GM23338 (cell line): ENCODE measurements around the gene AP4E1. TPM values are rescaled to one million over a fixed set of nuclear protein-coding genes. Genes with fewer than 3 reads are reported as not detected.
"Not testable (repeated sequence)": the region's sequence is repeated elsewhere in the genome, so short reads cannot be mapped to it uniquely, and the experiment has no call there.

ENCODE experiments used
- ATAC-seq: fragments of 200-7000 bp; cut with Tn5 transposase; 3 replicates; pipeline ENCODE4 v1.9.1; 2020
- DNase-seq: peaks from one replicate; pipeline ENCODE4 v3.0.0-alpha.2; 2015; ENCODE audit warnings: low spot score
- H2AFZ ChIP-seq: fragments of 200-600 bp; sonication (generic); 2 replicates; pipeline ENCODE4 v1.8.0; 2016; ENCODE audit warnings: antibody characterized with exemption, mild to moderate bottlenecking, moderate library complexity
- H3F3A ChIP-seq: fragments of 200-600 bp; sonication (generic); replicated peaks from 2 replicates; pipeline ENCODE4 v1.8.0; 2017; ENCODE audit warnings: antibody characterized with exemption, mixed run types, low read depth
- H3K27ac ChIP-seq: fragments of 200-600 bp; sonication (generic); 2 replicates; pipeline ENCODE4 v1.6.1; 2016; ENCODE audit warnings: low read depth
- H3K27me3 ChIP-seq: fragments of 200-600 bp; sonication (generic); 2 replicates; pipeline ENCODE4 v1.8.0; 2016; ENCODE audit warnings: mild to moderate bottlenecking, mixed run types, moderate library complexity; ENCODE audit not compliant: insufficient read depth
- H3K36me3 ChIP-seq: fragments of 200-600 bp; sonication (generic); 2 replicates; pipeline ENCODE4 v1.8.0; 2016; ENCODE audit warnings: mild to moderate bottlenecking; ENCODE audit not compliant: insufficient read depth
- H3K4me1 ChIP-seq: fragments of 200-600 bp; sonication (generic); 2 replicates; pipeline ENCODE4 v1.8.0; 2016; ENCODE audit warnings: mild to moderate bottlenecking, moderate library complexity; ENCODE audit not compliant: insufficient read depth
- H3K4me2 ChIP-seq: fragments of 200-600 bp; sonication (generic); 2 replicates; pipeline ENCODE4 v1.7.1; 2017; ENCODE audit warnings: mixed run types
- H3K4me3 ChIP-seq: fragments of 200-600 bp; sonication (generic); 2 replicates; pipeline ENCODE4 v1.6.1; 2016; ENCODE audit warnings: mixed run types
- H3K79me2 ChIP-seq: fragments of 200-600 bp; sonication (generic); replicated peaks from 2 replicates; pipeline ENCODE4 v1.8.0; 2017; ENCODE audit warnings: mild to moderate bottlenecking; ENCODE audit not compliant: insufficient read depth
- H3K9me2 ChIP-seq: fragments of 200-600 bp; sonication (generic); 2 replicates; pipeline ENCODE4 v1.8.0; 2017; ENCODE audit not compliant: insufficient read depth
- H4K20me1 ChIP-seq: fragments of 200-600 bp; sonication (generic); replicated peaks from 2 replicates; pipeline ENCODE4 v1.8.0; 2017; ENCODE audit warnings: mild to moderate bottlenecking; ENCODE audit not compliant: insufficient read depth
- H3K27ac Mint-ChIP-seq: 2 replicates; pipeline ENCODE4 v1.8.0; 2020; ENCODE audit warnings: inconsistent platforms, mild to moderate bottlenecking, moderate library complexity, mixed read lengths
- H3K27me3 Mint-ChIP-seq: 3 replicates; pipeline ENCODE4 v1.8.0; 2022; ENCODE audit warnings: low read depth, mild to moderate bottlenecking, moderate library complexity, mixed read lengths, inconsistent platforms; ENCODE audit not compliant: insufficient read depth, poor library complexity
- H3K36me3 Mint-ChIP-seq: 3 replicates; pipeline ENCODE4 v1.8.0; 2021; ENCODE audit warnings: low read depth, mild to moderate bottlenecking, inconsistent platforms, moderate library complexity, mixed read lengths
- H3K4me1 Mint-ChIP-seq: 3 replicates; pipeline ENCODE4 v1.8.0; 2020; ENCODE audit warnings: mild to moderate bottlenecking, inconsistent platforms, mixed read lengths
- H3K4me3 Mint-ChIP-seq: 3 replicates; pipeline ENCODE4 v1.8.0; 2021; ENCODE audit warnings: moderate library complexity, mild to moderate bottlenecking, inconsistent platforms, mixed read lengths
- H3K9me3 Mint-ChIP-seq: 3 replicates; pipeline ENCODE4 v1.8.0; 2020; ENCODE audit warnings: moderate library complexity, mild to moderate bottlenecking, inconsistent platforms, mixed read lengths
- CREB1 ChIP-seq: fragments of 250-450 bp; sonication (Bioruptor Pico); IDR thresholded peaks from 2 replicates; pipeline ENCODE4 v1.5.0; 2020; ENCODE audit warnings: low read depth, mild to moderate bottlenecking, moderate library complexity
- CTCF ChIP-seq, 2 experiments: fragments of 200-600 bp in 1 of 2; sonication (generic) in 1 of 2; conservative IDR thresholded peaks; 2 replicates each; pipeline versions ENCODE4 v1.5.1 to v1.6.1; 2016 to 2017; ENCODE audit warnings: antibody characterized with exemption in 2 of 2, low read depth in 2 of 2, mild to moderate bottlenecking in 2 of 2, moderate library complexity in 1 of 2
- EZH2 ChIP-seq: fragments of 200-600 bp; sonication (generic); IDR thresholded peaks from one replicate; pipeline ENCODE4 v1.8.0; 2017; ENCODE audit warnings: antibody characterized with exemption, mild to moderate bottlenecking, low read depth; ENCODE audit not compliant: unreplicated experiment
- EZH2phosphoT487 ChIP-seq: fragments of 200-600 bp; sonication (generic); IDR thresholded peaks from one replicate; pipeline ENCODE4 v1.8.1; 2018; ENCODE audit warnings: antibody characterized with exemption; ENCODE audit not compliant: unreplicated experiment
- JUNB ChIP-seq: IDR thresholded peaks from one replicate; pipeline ENCODE4 v1.6.1; 2016; ENCODE audit warnings: antibody characterized with exemption; ENCODE audit not compliant: unreplicated experiment
- POLR2AphosphoS5 ChIP-seq: IDR thresholded peaks from 2 replicates; pipeline ENCODE4 v1.6.1; 2016; ENCODE audit warnings: antibody characterized with exemption, low read depth
- REST ChIP-seq: IDR thresholded peaks from one replicate; pipeline ENCODE4 v1.6.1; 2018; ENCODE audit warnings: antibody characterized with exemption; ENCODE audit not compliant: unreplicated experiment
- STAT1 ChIP-seq: IDR thresholded peaks from one replicate; pipeline ENCODE4 v1.6.1; 2016; ENCODE audit warnings: antibody characterized with exemption; ENCODE audit not compliant: unreplicated experiment
- ZNF114 ChIP-seq: fragments of 250-450 bp; sonication (Bioruptor Pico); IDR thresholded peaks from 2 replicates; pipeline ENCODE4 v1.5.0; 2020; ENCODE audit warnings: mild to moderate bottlenecking, moderate library complexity
- ZNF331 ChIP-seq: fragments of 250-450 bp; sonication (Bioruptor Pico); IDR thresholded peaks from 2 replicates; pipeline ENCODE4 v1.5.0; 2020; ENCODE audit warnings: low read depth, mild to moderate bottlenecking, moderate library complexity
- polyA plus RNA-seq: library from polyadenylated mRNA; unstranded; fragments of >200 nt; fragmentation: Nextera tagmentation; extraction: Ambion mirVana; gene quantifications from 2 replicates; pipeline ENCODE4 v1.2.1, GENCODE V29; 2016
- total RNA-seq: library from RNA; depleted of rRNA; stranded (reverse); fragments of >200 nt; shearing (Covaris generic); gene quantifications from 2 replicates; pipeline ENCODE4 v1.2.3, GENCODE V29; 2014

AP4E1 gene
- total and polyA plus RNA-seq, 2 experiments from 2014 or later = 4.4 to 15.4 TPM

- not testable (repeated sequence) for H3K4me3 ChIP-seq, H3K79me2 ChIP-seq, H4K20me1 ChIP-seq, H3F3A ChIP-seq, H3K27me3 Mint-ChIP-seq, H3K4me1 ChIP-seq, H3K36me3 ChIP-seq, H3K9me2 ChIP-seq, H2AFZ ChIP-seq, ATAC-seq, H3K36me3 Mint-ChIP-seq, DNase-seq, H3K4me1 Mint-ChIP-seq, H3K9me3 Mint-ChIP-seq, H3K27ac ChIP-seq, H3K27me3 ChIP-seq, H3K4me2 ChIP-seq, H3K27ac Mint-ChIP-seq
- H3K4me3 Mint-ChIP-seq = peak overlapping the region; percentile 86; the same call in 2 of the 3 replicates
Measured at GRCh38 chr15:50910426-50910795, 1.9 kb downstream of the AP4E1 start.

GRCh38 chr15:50911001-50911400, 2.5 kb downstream of the AP4E1 start:
- no peak overlapping the region for H3K4me3 ChIP-seq
- TF ChIP-seq JUNB = no peak
- no peak for TF ChIP-seq ZNF331
- no peak for TF ChIP-seq EZH2
- no peak for TF ChIP-seq CREB1 (CRISPR knock-in tag)
- TF ChIP-seq CTCF (conservative IDR thresholded peaks at IDR 0.05; ENCODE audit: low read depth in 2 of 2) = no peak
- no peak for TF ChIP-seq POLR2AphosphoS5
- TF ChIP-seq STAT1 = no peak
- TF ChIP-seq ZNF114 (CRISPR knock-in tag) = no peak
- no peak for TF ChIP-seq REST
- no peak for TF ChIP-seq EZH2phosphoT487
- H3K36me3 ChIP-seq = peaks cover 11% of the 10 kb centered on the region; the same call in 1 of the 2 replicates
- no peak overlapping the region for H3K27ac ChIP-seq
- H3K4me2 ChIP-seq = no peak overlapping the region
- no peaks in the 10 kb centered on the region for H3K27me3 ChIP-seq
- peaks cover 9% of the 10 kb centered on the region; the same call in 1 of the 2 replicates for H3K79me2 ChIP-seq
- Mint-ChIP-seq H3K9me3 (no peaks in the 10 kb centered on the region), H3K36me3 (peaks cover 8% of the 10 kb centered on the region), H3K27ac (no peak overlapping the region), H3K27me3 (peaks cover 5% of the 10 kb centered on the region), H3K4me1 (peaks cover 2% of the 10 kb centered on the region; the same call in 1 of the 3 replicates), H3K4me3 (no peak overlapping the region)
- H4K20me1 ChIP-seq = no peaks in the 10 kb centered on the region; the same call in 1 of the 2 replicates
- ATAC-seq (no peak), DNase-seq (no peak)
- no peaks in the 10 kb centered on the region for H3K9me2 ChIP-seq
- no peaks in the 10 kb centered on the region for H3K4me1 ChIP-seq
- H2AFZ ChIP-seq = no peak overlapping the region
- no peaks in the 10 kb centered on the region for H3F3A ChIP-seq
